Measurements from ENCODE around the gene DLK2.

DLK2 gene

DNA sequence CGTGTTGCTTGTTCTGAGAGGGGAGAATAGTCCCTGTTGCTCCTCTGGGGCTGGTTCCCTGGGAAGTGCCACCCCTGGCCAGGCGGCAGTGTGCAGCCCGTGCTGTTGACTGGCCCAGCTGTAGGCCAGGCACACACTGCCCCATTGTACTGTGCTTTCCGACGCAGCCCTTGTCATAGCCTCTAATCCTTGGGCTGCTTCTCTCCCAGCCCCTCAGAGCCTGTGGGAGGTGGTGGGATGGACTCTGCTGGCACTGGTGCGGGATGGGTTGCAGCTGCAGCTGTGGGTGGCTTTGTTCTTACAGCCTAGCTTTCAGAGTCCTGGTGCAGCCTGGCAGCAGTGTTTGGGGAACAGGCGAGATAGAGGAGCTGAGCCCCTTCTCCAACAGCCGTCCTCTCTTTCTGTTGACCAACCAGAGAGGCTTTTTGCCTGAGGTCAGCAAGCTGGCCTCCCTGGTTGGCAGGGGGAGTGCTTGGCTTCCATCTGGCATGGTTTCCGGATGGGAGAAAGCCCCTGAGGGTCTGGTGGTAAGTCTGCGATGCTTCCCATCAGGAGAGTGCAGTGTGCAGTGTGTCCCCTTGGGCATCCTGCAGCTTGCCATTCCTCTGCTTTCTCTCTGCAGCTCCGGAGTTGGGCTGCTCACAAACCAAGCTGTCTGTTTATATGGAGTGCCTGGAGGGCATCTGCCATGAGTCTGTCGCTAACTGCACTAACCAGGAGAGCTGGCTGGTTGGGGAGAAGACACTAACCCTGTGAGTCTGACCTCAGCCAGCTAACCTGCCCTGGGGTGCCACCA lies 34.1 kb upstream of the DLK2 start:
- H3K9me3 ChIP-seq (ENCODE audit: insufficient read depth, low read length) = no peaks in the 10 kb centered on the region
- TF ChIP-seq EZH2phosphoT487 (conservative IDR thresholded peaks at IDR 0.05; ENCODE audit: low read length) (no peak), CTCF (IDR thresholded peaks at IDR 0.05; ENCODE audit: insufficient read depth, low read length, poor library complexity, severe bottlenecking) (no peak)
- H3K27me3 ChIP-seq (ENCODE audit: low read length) = no peaks in the 10 kb centered on the region
- H2AFZ ChIP-seq (ENCODE audit: low read depth, low read length, severe bottlenecking) = no peak overlapping the region
- H3K27ac ChIP-seq (ENCODE audit: low read depth, low read length) = no peak overlapping the region
- H3K36me3 ChIP-seq (ENCODE audit: low read length) = no peaks in the 10 kb centered on the region
- no peak overlapping the region for H3K4me3 ChIP-seq (ENCODE audit: insufficient read depth, low read length, poor library complexity, severe bottlenecking)
- no peak overlapping the region for H3K4me2 ChIP-seq (ENCODE audit: low read depth, low read length, poor library complexity, severe bottlenecking)
- no peaks in the 10 kb centered on the region for H4K20me1 ChIP-seq (ENCODE audit: low read depth, low read length)
- H3K79me2 ChIP-seq (ENCODE audit: insufficient read depth, low read length) = no peaks in the 10 kb centered on the region; the same call in 1 of the 2 replicates
- H3F3A ChIP-seq (ENCODE audit: insufficient read depth) = no peaks in the 10 kb centered on the region
- H3K9me2 ChIP-seq (replicated peaks; ENCODE audit: insufficient read depth, low read length) = no peaks in the 10 kb centered on the region
- H3K9ac ChIP-seq (ENCODE audit: low read length) = no peak overlapping the region

DNA sequence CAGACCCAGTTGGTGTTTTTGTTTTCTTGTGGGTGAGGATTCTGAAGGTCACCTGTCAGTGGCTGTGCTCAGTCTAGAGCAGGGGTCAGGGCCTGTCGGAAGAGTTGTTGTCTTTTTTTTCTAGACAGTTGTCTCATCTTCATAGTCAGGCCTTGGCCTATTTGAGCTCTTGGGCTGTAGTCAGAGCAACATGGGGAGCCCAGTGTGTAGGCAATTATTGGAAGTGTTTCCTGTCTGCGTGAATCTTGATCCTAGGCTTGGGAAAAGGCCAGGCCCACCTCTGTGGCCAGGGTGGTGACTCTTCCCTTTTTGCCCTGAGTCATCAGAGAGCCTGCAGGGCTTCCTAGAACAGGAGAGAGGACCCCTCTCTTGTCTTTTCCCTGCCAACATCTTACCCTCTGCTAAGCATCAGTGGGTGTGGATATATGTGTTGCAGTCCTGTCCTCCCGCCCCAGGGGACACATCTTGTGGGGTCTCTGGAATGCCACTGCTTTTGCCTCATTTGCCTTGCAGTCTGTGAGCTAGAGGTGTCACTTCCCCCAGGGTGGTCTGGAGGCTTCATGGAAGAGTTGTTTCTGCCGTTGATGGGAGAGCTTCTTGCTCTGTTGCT lies 33.4 kb upstream of the DLK2 start:
- Histone ChIP-seq H3K36me3 (ENCODE audit: low read length) (no peaks in the 10 kb centered on the region), H3K9ac (ENCODE audit: low read length) (no peak overlapping the region), H3K9me2 (replicated peaks; ENCODE audit: insufficient read depth, low read length) (no peaks in the 10 kb centered on the region), H3K4me3 (ENCODE audit: insufficient read depth, low read length, poor library complexity, severe bottlenecking) (no peak overlapping the region), H3K79me2 (ENCODE audit: insufficient read depth, low read length) (no peaks in the 10 kb centered on the region; the same call in 1 of the 2 replicates), H4K20me1 (ENCODE audit: low read depth, low read length) (no peaks in the 10 kb centered on the region), H3K9me3 (ENCODE audit: insufficient read depth, low read length) (no peaks in the 10 kb centered on the region), H3K27me3 (ENCODE audit: low read length) (no peaks in the 10 kb centered on the region), H2AFZ (ENCODE audit: low read depth, low read length, severe bottlenecking) (no peak overlapping the region), H3K4me2 (ENCODE audit: low read depth, low read length, poor library complexity, severe bottlenecking) (no peak overlapping the region), H3F3A (ENCODE audit: insufficient read depth) (no peaks in the 10 kb centered on the region), H3K27ac (ENCODE audit: low read depth, low read length) (no peak overlapping the region)
- no peak for TF ChIP-seq CTCF (IDR thresholded peaks at IDR 0.05; ENCODE audit: insufficient read depth, low read length, poor library complexity, severe bottlenecking)
- TF ChIP-seq EZH2phosphoT487 (conservative IDR thresholded peaks at IDR 0.05; ENCODE audit: low read length) = no peak

- Histone ChIP-seq H3K9ac (ENCODE audit: low read length) (no peak overlapping the region), H3K9me2 (replicated peaks; ENCODE audit: insufficient read depth, low read length) (no peaks in the 10 kb centered on the region), H3K27ac (ENCODE audit: low read depth, low read length) (no peak overlapping the region), H2AFZ (ENCODE audit: low read depth, low read length, severe bottlenecking) (no peak overlapping the region), H3K4me2 (ENCODE audit: low read depth, low read length, poor library complexity, severe bottlenecking) (no peak overlapping the region), H3K9me3 (ENCODE audit: insufficient read depth, low read length) (no peaks in the 10 kb centered on the region), H3F3A (ENCODE audit: insufficient read depth) (peaks cover 4% of the 10 kb centered on the region; the same call in 1 of the 2 replicates), H4K20me1 (ENCODE audit: low read depth, low read length) (0 out of 2 replicates have a peak, but pooled peaks cover 3% of the 10 kb centered on the region), H3K36me3 (ENCODE audit: low read length) (no peaks in the 10 kb centered on the region), H3K79me2 (ENCODE audit: insufficient read depth, low read length) (peaks cover 28% of the 10 kb centered on the region), H3K4me3 (ENCODE audit: insufficient read depth, low read length, poor library complexity, severe bottlenecking) (no peak overlapping the region), H3K27me3 (ENCODE audit: low read length) (no peaks in the 10 kb centered on the region)
- TF ChIP-seq CTCF (IDR thresholded peaks at IDR 0.05; ENCODE audit: insufficient read depth, low read length, poor library complexity, severe bottlenecking) (no peak), EZH2phosphoT487 (conservative IDR thresholded peaks at IDR 0.05; ENCODE audit: low read length) (no peak)
These were observed 26.4 kb upstream of the DLK2 start for GRCh38 chr6:43481591-43482236.
